ENCODE measurements around the gene CREBBP. TPM values are rescaled to one million over a fixed set of nuclear protein-coding genes. Genes with fewer than 3 reads are reported as not detected.

CREBBP gene
- total and polyA plus RNA-seq, 10 donors, result 5.8 to 153 (median 99.9) TPM

DNA sequence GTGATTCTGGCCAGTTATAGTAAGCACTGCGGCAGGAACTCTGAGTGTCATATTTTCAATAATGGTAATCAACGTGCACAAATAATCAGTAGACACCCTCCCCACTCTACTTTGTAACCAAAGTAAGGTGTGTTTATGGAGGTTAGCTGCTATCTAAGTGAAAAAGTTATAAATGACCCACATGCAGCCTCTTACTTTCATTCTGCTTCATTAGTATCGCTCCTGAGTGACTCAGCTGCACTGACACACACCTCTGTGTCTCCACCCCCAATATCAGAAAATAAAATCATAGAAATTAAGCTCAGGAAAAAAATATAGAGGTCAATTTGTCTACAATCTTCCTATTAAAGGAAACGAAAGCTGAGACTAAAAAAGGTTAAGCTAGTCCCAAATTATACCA lies 99.1 kb downstream of the CREBBP start:
- Histone ChIP-seq H3K27me3 (replicated peaks in 1 of 7) (no peaks in the 10 kb centered on the region), H3K4me1 (peaks cover 0 to 20% (median 2%) of the 10 kb centered on the region in 6 donors), H3K4me3 (no peak overlapping the region), H3K27ac (no peak overlapping the region), H3K9me3 (no peaks in the 10 kb centered on the region), H3K36me3 (peaks cover 2 to 100% (median 81%) of the 10 kb centered on the region in 6 donors)
- TF ChIP-seq POLR2AphosphoS5 (IDR thresholded peaks at IDR 0.05), result no peak
- TF ChIP-seq CTCF (IDR thresholded peaks at IDR 0.05 in 8 of 11, conservative IDR thresholded peaks at IDR 0.05 in 3 of 11), result no peak
- no peak for TF ChIP-seq POLR2A (IDR thresholded peaks at IDR 0.05)
- 84 to 88% (median 85%) methylated on average over 4 of the region's 4 CpGs for WGBS, 5 donors
- no peak for DNase-seq
- intact Hi-C loops (cut with DNase I; ENCODE audit: low total_unique reads), result no loop called here

DNA sequence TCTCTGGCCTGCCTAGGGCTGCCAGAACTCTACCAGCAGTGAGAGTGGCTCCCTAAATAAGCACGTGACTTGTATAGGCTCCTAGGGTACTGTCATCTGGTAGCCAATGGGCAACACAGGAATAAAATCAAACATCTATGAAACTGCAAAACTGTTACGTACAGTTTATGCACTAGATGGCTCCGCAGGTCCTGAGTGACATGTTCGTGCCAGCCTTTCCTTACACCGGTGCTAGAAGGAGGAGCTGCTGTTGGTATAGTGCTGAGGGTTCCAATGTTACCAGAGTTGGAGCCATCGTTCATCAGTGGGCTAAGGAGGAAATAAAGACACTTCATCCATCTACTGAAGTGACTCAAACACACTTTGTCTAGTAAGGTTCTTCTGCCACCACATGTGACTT lies 99.9 kb downstream of the CREBBP start:
- 56 to 64% (median 62%) methylated on average over 6 of the region's 6 CpGs for WGBS, 5 donors

GRCh38 chr16:3776316-3776715 lies 104.2 kb downstream of the CREBBP start:
- H3K9me3 ChIP-seq, result no peaks in the 10 kb centered on the region
- intact Hi-C loops (cut with DNase I; ENCODE audit: low total_unique reads), result no loop called here
- H3K27ac ChIP-seq, result no peak overlapping the region
- H3K27me3 ChIP-seq (replicated peaks in 1 of 7), result no peaks in the 10 kb centered on the region
- peaks cover 0 to 14% (median 0%) of the 10 kb centered on the region in 6 donors for H3K4me1 ChIP-seq
- DNase-seq, result no peak
- H3K36me3 ChIP-seq, result peaks cover 2 to 100% (median 93%) of the 10 kb centered on the region in 6 donors
- TF ChIP-seq POLR2A (IDR thresholded peaks at IDR 0.05), result no peak
- no peak for TF ChIP-seq POLR2AphosphoS5 (IDR thresholded peaks at IDR 0.05)
- no peak for TF ChIP-seq CTCF (IDR thresholded peaks at IDR 0.05 in 8 of 11, conservative IDR thresholded peaks at IDR 0.05 in 3 of 11)
- 91 to 97% (median 92%) methylated on average over 4 of the region's 4 CpGs for WGBS, 5 donors
- H3K4me3 ChIP-seq, result no peak overlapping the region

More for the DNA sequence above, 99.9 kb downstream of the CREBBP start:
- Histone ChIP-seq H3K4me1 (peaks cover 0 to 20% (median 2%) of the 10 kb centered on the region in 6 donors), H3K27ac (no peak overlapping the region), H3K27me3 (replicated peaks in 1 of 7) (no peaks in the 10 kb centered on the region), H3K36me3 (peaks cover 2 to 100% (median 86%) of the 10 kb centered on the region in 6 donors), H3K9me3 (no peaks in the 10 kb centered on the region), H3K4me3 (no peak overlapping the region)
- TF ChIP-seq POLR2AphosphoS5 (IDR thresholded peaks at IDR 0.05) (peak in 1 of 3 donors; percentile 4), POLR2A (IDR thresholded peaks at IDR 0.05) (no peak)
- no peak for DNase-seq
- intact Hi-C loops (cut with DNase I; ENCODE audit: low total_unique reads), result no loop called here

GRCh38 chr16:3774819-3775218 lies 105.7 kb downstream of the CREBBP start:
- intact Hi-C loops (cut with DNase I; ENCODE audit: low total_unique reads), result no loop called here

More at GRCh38 chr16:3774819-3775218, 105.7 kb downstream of the CREBBP start:
- Histone ChIP-seq H3K36me3 (peaks cover 2 to 100% (median 93%) of the 10 kb centered on the region in 6 donors), H3K4me1 (peaks cover 0 to 14% (median 0%) of the 10 kb centered on the region in 6 donors), H3K4me3 (no peak overlapping the region), H3K27me3 (replicated peaks in 1 of 7) (no peaks in the 10 kb centered on the region), H3K27ac (no peak overlapping the region), H3K9me3 (no peaks in the 10 kb centered on the region)
- TF ChIP-seq POLR2AphosphoS5 (IDR thresholded peaks at IDR 0.05), result no peak
- no peak for TF ChIP-seq CTCF (IDR thresholded peaks at IDR 0.05 in 8 of 11, conservative IDR thresholded peaks at IDR 0.05 in 3 of 11)
- TF ChIP-seq POLR2A (IDR thresholded peaks at IDR 0.05), result no peak
- DNase-seq, result no peak
- WGBS, 5 donors, result 85 to 86% (median 86%) methylated on average over 6 of the region's 6 CpGs
